Anterior cingulate cortex (tissue), 58 donors: ENCODE measurements around the gene PLEKHA3.
"Not testable (repeated sequence)": the region's sequence is repeated elsewhere in the genome, so short reads cannot be mapped to it uniquely, and the experiment has no call there.

Source experiments
- DNase-seq, 58 donors: peaks; one replicate each; lab custom pipeline; 2025; lab: John Stamatoyannopoulos, UW

The PLEKHA3 gene

GRCh38 chr2:178521304-178522150 is 41.3 kb downstream of the PLEKHA3 start:
- no peak for DNase-seq

- DNase-seq: peak in 57 of 58 donors; percentile 5 to 85 (median 60)
Measured at GRCh38 chr2:178522950-178523595, 42.8 kb downstream of the PLEKHA3 start.

- no peak for DNase-seq
Measured at GRCh38 chr2:178523596-178524134, 43.4 kb downstream of the PLEKHA3 start.

GRCh38 chr2:178525010-178525409 is 44.8 kb downstream of the PLEKHA3 start:
- not testable (repeated sequence) for DNase-seq

GRCh38 chr2:178525460-178525859 is 45.2 kb downstream of the PLEKHA3 start:
- DNase-seq: not testable (repeated sequence)

GRCh38 chr2:178526256-178526655 is 46.0 kb downstream of the PLEKHA3 start:
- DNase-seq: no peak

GRCh38 chr2:178527592-178527991 is 47.3 kb downstream of the PLEKHA3 start:
- DNase-seq: no peak

- DNase-seq: no peak
Measured at GRCh38 chr2:178528647-178529046, 48.4 kb downstream of the PLEKHA3 start.

GRCh38 chr2:178529194-178529593 is 48.9 kb downstream of the PLEKHA3 start:
- DNase-seq: no peak

GRCh38 chr2:178530131-178530530 is 49.9 kb downstream of the PLEKHA3 start:
- no peak for DNase-seq

- no peak for DNase-seq
Measured at GRCh38 chr2:178530625-178531142, 50.4 kb downstream of the PLEKHA3 start.

GRCh38 chr2:178531168-178531567 is 50.9 kb downstream of the PLEKHA3 start:
- DNase-seq: no peak

GRCh38 chr2:178536037-178536436 is 55.8 kb downstream of the PLEKHA3 start:
- no peak for DNase-seq

GRCh38 chr2:178542161-178542560 is 61.9 kb downstream of the PLEKHA3 start:
- DNase-seq: no peak

- no peak for DNase-seq
Measured at GRCh38 chr2:178542569-178542968, 62.3 kb downstream of the PLEKHA3 start.

GRCh38 chr2:178550352-178550751 is 70.1 kb downstream of the PLEKHA3 start:
- DNase-seq: no peak

- peak in 3 of 58 donors; percentile 1 to 14 (median 8) for DNase-seq
Measured at GRCh38 chr2:178553047-178553446, 72.8 kb downstream of the PLEKHA3 start.
